HUES64 (cell line): Measurements from ENCODE around the gene FBXL7.

ENCODE experiments used
- H3K27ac ChIP-seq: 2 replicates; pipeline ENCODE4 v1.7.0; 2013; ENCODE audit warnings: low read depth, low read length, inconsistent platforms
- H3K27me3 ChIP-seq: 2 replicates; pipeline ENCODE4 v1.6.1; 2013; ENCODE audit warnings: mild to moderate bottlenecking, low read length; ENCODE audit not compliant: insufficient read depth
- H3K36me3 ChIP-seq: 2 replicates; pipeline ENCODE4 v1.6.1; 2013; ENCODE audit warnings: mild to moderate bottlenecking, low read length; ENCODE audit not compliant: insufficient read depth
- H3K4me1 ChIP-seq: 2 replicates; pipeline ENCODE4 v1.6.1; 2013; ENCODE audit warnings: mild to moderate bottlenecking, low read length, moderate library complexity; ENCODE audit not compliant: insufficient read depth
- H3K4me3 ChIP-seq: 2 replicates; pipeline ENCODE4 v1.5.1; 2013; ENCODE audit warnings: mild to moderate bottlenecking, low read length, moderate library complexity
- H3K9ac ChIP-seq: 2 replicates; pipeline ENCODE4 v1.6.1; 2013; ENCODE audit warnings: mild to moderate bottlenecking, low read depth, low read length
- H3K9me3 ChIP-seq: 2 replicates; pipeline ENCODE4 v1.6.1; 2013; ENCODE audit warnings: low read depth, low read length; ENCODE audit not compliant: insufficient read depth
- WGBS: fragments of 150-250, 120-280 bp; methylation state at CpG from one replicate; pipeline ENCODE4 v1.1.7; 2013; ENCODE audit warnings: missing lambda C conversion rate; 5-methylcytosine and 5-hydroxymethylcytosine counted together

Gene FBXL7

GRCh38 chr5:15597804-15598203 lies 97.8 kb downstream of the FBXL7 start:
- Histone ChIP-seq H3K4me1 (peaks cover 31% of the 10 kb centered on the region), H3K4me3 (no peak overlapping the region), H3K27ac (no peak overlapping the region), H3K9ac (no peak overlapping the region), H3K27me3 (no peaks in the 10 kb centered on the region), H3K9me3 (no peaks in the 10 kb centered on the region), H3K36me3 (no peaks in the 10 kb centered on the region)
- 100% methylated on average over 1 of the region's 1 CpG for WGBS

DNA sequence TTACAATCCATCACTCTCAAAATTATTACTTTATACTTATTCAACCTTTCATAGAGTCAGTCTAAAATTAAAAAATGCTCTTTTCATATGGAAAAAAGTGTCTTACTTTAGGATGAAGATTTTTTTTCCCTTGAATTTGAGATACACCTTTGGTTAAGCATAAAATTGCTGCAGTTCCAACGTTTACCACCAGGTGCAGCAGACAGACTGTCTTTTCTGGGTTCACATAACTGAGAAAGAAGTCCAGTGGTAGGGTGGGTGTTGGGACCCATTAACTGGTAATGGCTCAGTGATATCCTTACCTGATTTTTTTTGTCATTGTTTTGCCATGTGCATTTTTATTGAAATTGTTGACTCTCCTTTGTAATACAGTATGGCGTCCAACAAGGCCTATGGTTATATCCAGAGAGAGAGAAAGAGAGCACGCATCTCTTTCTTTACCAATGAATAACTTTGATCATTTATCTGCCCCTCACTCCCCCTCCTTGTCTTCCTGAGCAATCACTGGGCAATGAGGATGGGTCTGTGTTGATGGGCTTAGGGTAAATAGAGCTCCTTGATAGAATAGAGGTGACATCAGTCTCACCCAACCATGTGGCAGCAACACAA lies 98.4 kb downstream of the FBXL7 start:
- no peak overlapping the region for H3K27ac ChIP-seq
- no peaks in the 10 kb centered on the region for H3K27me3 ChIP-seq
- H3K4me3 ChIP-seq, result no peak overlapping the region
- H3K4me1 ChIP-seq, result peaks cover 31% of the 10 kb centered on the region
- no peaks in the 10 kb centered on the region for H3K9me3 ChIP-seq
- WGBS, result 50% methylated on average over 2 of the region's 3 CpGs
- H3K36me3 ChIP-seq, result no peaks in the 10 kb centered on the region
- H3K9ac ChIP-seq, result no peak overlapping the region

DNA sequence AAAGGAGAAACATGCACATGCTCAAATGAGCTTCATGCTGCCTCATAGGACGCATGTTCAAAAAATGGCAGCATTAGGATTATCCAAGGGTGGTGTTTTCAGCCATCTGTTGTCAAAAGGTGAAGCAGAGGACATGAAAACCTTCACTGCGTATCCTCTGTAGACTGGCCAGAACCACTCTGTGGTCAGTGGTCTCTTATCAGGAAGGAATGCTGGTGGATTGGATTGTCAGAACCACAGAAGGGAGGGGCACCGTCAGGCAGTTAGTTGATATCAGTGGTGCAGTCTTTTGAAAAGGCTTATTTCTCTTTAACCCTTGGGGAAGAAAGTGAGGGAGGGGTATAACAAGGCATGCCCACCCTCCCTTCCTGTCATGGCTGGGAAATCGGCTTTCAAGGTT lies 100.1 kb downstream of the FBXL7 start:
- H3K4me1 ChIP-seq, result peaks cover 24% of the 10 kb centered on the region
- H3K9me3 ChIP-seq, result no peaks in the 10 kb centered on the region
- H3K36me3 ChIP-seq, result no peaks in the 10 kb centered on the region
- WGBS, result 87% methylated on average over 4 of the region's 4 CpGs
- no peak overlapping the region for H3K27ac ChIP-seq
- H3K27me3 ChIP-seq, result no peaks in the 10 kb centered on the region
- H3K4me3 ChIP-seq, result no peak overlapping the region
- no peak overlapping the region for H3K9ac ChIP-seq

GRCh38 chr5:15601274-15601673 lies 101.3 kb downstream of the FBXL7 start:
- 83% methylated on average over 4 of the region's 4 CpGs for WGBS
- peaks cover 21% of the 10 kb centered on the region for H3K4me1 ChIP-seq

GRCh38 chr5:15601853-15602252 lies 101.9 kb downstream of the FBXL7 start:
- H3K4me3 ChIP-seq, result no peak overlapping the region
- no peak overlapping the region for H3K27ac ChIP-seq
- H3K27me3 ChIP-seq, result no peaks in the 10 kb centered on the region
- H3K9ac ChIP-seq, result no peak overlapping the region
- no peaks in the 10 kb centered on the region for H3K36me3 ChIP-seq
- WGBS, result 93% methylated on average over 2 of the region's 2 CpGs
- H3K9me3 ChIP-seq, result no peaks in the 10 kb centered on the region
- H3K4me1 ChIP-seq, result peaks cover 18% of the 10 kb centered on the region

More at GRCh38 chr5:15601274-15601673, 101.3 kb downstream of the FBXL7 start:
- Histone ChIP-seq H3K4me3 (no peak overlapping the region), H3K27me3 (no peaks in the 10 kb centered on the region), H3K27ac (no peak overlapping the region), H3K36me3 (no peaks in the 10 kb centered on the region), H3K9me3 (no peaks in the 10 kb centered on the region), H3K9ac (no peak overlapping the region)

- H3K4me1 ChIP-seq, result peaks cover 16% of the 10 kb centered on the region; the same call in 1 of the 2 replicates
- no peak overlapping the region for H3K9ac ChIP-seq
- no peaks in the 10 kb centered on the region for H3K9me3 ChIP-seq
- H3K27me3 ChIP-seq, result no peaks in the 10 kb centered on the region
- no peak overlapping the region for H3K4me3 ChIP-seq
- no peaks in the 10 kb centered on the region for H3K36me3 ChIP-seq
- 91% methylated on average over 2 of the region's 2 CpGs for WGBS
- no peak overlapping the region for H3K27ac ChIP-seq
Observed at GRCh38 chr5:15604986-15605385, 105.0 kb downstream of the FBXL7 start.

DNA sequence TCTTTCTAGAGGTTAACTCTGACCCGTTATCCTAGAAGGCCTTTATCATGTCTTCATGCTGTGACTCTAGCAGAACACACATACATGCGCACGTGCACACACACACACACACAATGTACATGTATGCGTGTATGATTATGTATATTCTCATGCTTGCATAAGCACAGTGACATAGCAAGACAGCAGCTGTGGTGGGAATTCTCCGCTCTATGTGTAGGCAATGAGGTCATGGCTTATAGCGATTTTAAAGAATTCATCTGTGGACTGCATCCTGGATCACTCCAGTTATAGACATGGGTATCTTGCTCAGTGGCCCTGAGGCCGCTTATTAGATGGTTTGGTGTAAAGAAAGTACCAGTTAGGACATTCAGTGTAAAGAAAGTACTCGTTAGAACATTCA lies 106.2 kb downstream of the FBXL7 start:
- Histone ChIP-seq H3K27ac (no peak overlapping the region), H3K36me3 (no peaks in the 10 kb centered on the region), H3K9me3 (no peaks in the 10 kb centered on the region), H3K9ac (no peak overlapping the region), H3K27me3 (no peaks in the 10 kb centered on the region), H3K4me3 (no peak overlapping the region), H3K4me1 (peaks cover 12% of the 10 kb centered on the region; the same call in 1 of the 2 replicates)
- whole genome bisulfite sequencing, result 94% methylated on average over 6 of the region's 8 CpGs

GRCh38 chr5:15607076-15607475 lies 107.1 kb downstream of the FBXL7 start:
- Histone ChIP-seq H3K36me3 (no peaks in the 10 kb centered on the region), H3K4me1 (0 out of 2 replicates have a peak, but pooled peaks cover 8% of the 10 kb centered on the region), H3K4me3 (no peak overlapping the region), H3K27ac (no peak overlapping the region), H3K9ac (no peak overlapping the region), H3K27me3 (no peaks in the 10 kb centered on the region), H3K9me3 (no peaks in the 10 kb centered on the region)
- WGBS, result 88% methylated on average over 2 of the region's 2 CpGs

DNA sequence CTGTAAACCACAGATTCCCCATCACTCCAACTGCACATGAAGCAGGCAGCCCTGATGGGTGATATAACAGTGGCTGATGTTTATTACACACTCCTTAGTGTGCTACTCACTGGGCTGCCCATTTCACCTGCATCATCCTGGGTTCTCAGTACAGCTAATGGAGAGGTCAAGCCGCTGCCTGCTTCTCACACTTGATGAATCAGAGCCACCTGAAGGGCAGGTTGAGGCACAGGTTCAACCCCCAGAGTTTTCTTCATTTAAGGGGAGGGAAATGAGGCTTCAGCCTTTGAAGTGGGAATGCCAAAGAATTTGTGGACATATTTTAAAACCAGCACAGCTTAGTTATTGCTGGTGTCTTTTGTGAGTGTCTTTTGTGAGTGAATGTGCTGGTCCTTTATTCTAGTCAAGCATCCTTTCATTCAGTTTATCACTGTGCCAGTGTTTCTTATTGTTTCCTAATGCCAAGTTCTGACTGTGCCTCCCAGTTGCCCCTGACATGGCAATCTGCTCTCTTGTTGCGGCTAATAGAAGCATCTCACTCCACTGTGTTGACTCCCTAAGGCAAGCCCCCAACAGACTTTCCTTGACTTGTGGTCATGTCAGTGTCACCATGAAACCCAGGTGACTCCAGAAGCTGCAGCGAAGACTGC lies 109.2 kb downstream of the FBXL7 start:
- Histone ChIP-seq H3K4me3 (no peak overlapping the region), H3K27ac (no peak overlapping the region), H3K4me1 (0 out of 2 replicates have a peak, but pooled peaks cover 8% of the 10 kb centered on the region), H3K9ac (no peak overlapping the region), H3K36me3 (no peaks in the 10 kb centered on the region), H3K27me3 (no peaks in the 10 kb centered on the region), H3K9me3 (no peaks in the 10 kb centered on the region)
- 97% methylated on average over 3 of the region's 3 CpGs for WGBS

- Histone ChIP-seq H3K9me3 (no peaks in the 10 kb centered on the region), H3K27ac (no peak overlapping the region)
- WGBS, result 53% methylated on average over 2 of the region's 2 CpGs
Observed at GRCh38 chr5:15610216-15610615, 110.2 kb downstream of the FBXL7 start.

DNA sequence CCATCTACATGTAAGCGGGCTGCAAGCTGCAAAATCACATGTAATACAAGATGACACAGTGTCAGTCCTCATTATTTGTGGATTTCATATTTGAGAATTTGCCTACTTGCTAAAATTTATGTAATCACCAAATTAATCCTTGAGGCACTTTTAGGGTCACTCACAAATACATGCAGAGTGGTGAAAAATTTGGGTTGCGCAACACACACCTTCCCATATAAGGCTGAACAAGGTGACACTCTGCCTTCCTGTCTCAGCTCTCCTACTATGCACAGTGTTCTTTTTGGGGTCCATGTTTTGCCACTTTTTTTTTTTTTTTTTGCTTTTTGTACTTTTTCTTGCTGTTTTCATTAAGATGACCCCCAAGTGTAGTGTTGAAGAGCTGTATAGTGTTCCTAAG lies 111.0 kb downstream of the FBXL7 start:
- 98% methylated on average over 2 of the region's 2 CpGs for WGBS
- H3K4me3 ChIP-seq, result no peak overlapping the region
- no peak overlapping the region for H3K27ac ChIP-seq
- no peaks in the 10 kb centered on the region for H3K9me3 ChIP-seq
- H3K4me1 ChIP-seq, result 0 out of 2 replicates have a peak, but pooled peaks cover 8% of the 10 kb centered on the region
- H3K9ac ChIP-seq, result no peak overlapping the region
- H3K27me3 ChIP-seq, result no peaks in the 10 kb centered on the region
- H3K36me3 ChIP-seq, result no peaks in the 10 kb centered on the region

More at GRCh38 chr5:15610216-15610615, 110.2 kb downstream of the FBXL7 start:
- no peaks in the 10 kb centered on the region for H3K27me3 ChIP-seq
- 0 out of 2 replicates have a peak, but pooled peaks cover 8% of the 10 kb centered on the region for H3K4me1 ChIP-seq
- H3K9ac ChIP-seq, result no peak overlapping the region
- H3K4me3 ChIP-seq, result no peak overlapping the region
- H3K36me3 ChIP-seq, result no peaks in the 10 kb centered on the region
